HG03558 (cell line): Measurements from ENCODE around the gene CEMIP.

Experiments used
- ATAC-seq: cut with Tn5 transposase; IDR thresholded peaks from one replicate; pipeline ENCODE4 v1.9.1; 2021; ENCODE audit warnings: moderate number of reproducible peaks; ENCODE audit not compliant: unreplicated experiment; ENCODE audit errors: extremely low read depth

The CEMIP gene

DNA sequence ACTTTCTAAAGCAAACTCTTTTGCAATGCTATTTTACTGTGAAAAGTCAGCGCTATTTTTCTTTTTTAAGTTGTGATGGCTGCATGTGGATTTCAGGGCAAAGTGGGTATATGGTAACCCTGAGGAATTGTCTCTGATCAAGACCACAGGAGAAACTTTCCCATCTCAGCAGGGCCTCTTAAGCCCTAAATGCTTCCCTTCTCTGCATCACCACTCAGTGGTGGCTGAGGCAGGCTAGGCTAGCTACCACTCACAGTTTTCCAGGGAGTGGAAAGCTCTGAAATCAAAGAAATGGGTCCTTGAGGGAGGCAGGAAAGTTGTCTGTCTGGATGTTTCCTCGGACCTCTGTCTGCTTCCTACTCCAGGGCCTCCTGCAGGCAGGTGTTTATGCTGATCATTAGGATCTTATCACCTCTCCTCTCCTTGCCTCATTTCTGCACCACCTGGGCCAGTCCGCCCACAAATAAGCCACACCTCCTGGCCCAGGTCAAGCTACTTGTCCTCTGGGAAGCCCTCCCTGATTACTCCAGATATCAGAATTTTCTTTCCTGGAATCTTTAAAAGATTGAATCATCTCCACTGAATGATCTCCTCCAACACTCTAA lies 37.0 kb downstream of the CEMIP start:
- no peak for ATAC-seq

DNA sequence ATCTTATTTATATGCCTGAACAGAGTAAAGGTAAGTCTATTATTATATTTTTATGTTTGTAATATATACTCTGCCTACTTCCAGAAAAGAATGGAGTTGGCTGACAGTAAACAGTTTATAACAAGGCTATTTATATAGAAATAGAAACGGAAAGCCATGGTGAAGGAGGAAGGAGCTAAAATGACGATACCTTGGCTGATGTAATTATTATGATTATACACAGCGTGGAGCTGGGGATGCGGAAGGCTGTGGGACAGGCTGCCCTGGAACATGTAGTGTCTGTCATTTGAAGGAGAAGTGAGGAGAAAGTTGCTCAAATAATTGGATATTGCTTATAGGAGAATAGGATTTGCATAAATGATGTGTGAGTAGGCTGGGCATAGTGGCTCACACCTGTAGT lies 37.8 kb downstream of the CEMIP start:
- ATAC-seq: no peak

DNA sequence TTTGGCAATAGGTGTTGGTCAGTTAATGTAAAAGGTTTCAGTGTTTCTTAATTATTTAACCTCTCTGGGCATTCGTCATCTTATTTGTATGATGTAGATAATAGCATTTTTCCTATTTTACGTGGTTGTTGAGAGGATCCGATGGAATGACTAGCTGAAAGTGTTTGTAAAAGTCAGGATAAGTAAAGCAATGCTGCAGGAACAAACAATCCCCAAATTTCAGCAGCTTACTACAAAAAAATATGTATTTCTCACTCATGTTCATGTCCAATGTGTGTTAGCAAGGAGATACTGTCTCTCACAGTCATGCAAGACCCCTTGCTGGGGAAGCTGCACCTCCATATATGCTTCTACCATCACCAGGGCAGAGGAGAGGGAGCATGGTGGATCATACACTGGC lies 38.7 kb downstream of the CEMIP start:
- ATAC-seq: no peak

DNA sequence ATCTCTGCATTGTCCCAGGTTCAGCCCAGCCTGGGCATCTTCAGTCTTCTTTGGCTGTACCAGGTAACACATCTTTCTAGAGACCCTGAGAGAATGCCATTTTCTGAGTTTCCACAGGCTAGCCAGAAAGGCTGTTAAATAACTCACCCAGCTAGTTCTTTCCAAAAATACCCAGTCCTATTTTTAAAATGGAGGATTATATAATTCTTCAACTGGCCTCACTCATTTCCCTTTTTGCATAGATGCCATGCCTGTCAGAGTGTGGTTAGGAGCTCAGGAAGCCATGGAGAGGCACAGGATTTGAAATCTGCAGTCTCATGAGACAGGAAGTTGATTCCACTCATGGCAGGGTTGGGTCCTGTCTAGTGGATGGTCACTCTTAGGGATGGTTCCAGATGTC lies 39.8 kb downstream of the CEMIP start:
- no peak for ATAC-seq

DNA sequence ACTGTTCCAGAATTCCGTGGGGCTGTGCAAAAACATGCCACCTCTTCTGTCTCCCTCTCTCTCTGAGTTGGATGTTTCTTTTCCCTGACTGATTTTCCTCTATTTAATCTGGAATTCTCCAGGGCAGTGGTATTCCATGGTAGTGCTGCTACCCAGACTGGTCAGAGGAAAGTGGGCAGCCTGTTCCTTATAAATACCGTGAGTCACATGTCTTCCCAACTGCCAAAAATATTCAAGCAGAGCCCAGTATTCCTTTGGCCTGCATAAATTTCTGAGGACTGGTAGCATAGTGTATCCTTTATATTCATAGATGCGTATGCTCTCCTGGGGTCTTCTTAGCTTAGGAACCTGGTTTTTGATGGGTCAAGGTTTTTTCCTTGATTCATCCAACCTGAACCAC lies 40.9 kb downstream of the CEMIP start:
- ATAC-seq: no peak

DNA sequence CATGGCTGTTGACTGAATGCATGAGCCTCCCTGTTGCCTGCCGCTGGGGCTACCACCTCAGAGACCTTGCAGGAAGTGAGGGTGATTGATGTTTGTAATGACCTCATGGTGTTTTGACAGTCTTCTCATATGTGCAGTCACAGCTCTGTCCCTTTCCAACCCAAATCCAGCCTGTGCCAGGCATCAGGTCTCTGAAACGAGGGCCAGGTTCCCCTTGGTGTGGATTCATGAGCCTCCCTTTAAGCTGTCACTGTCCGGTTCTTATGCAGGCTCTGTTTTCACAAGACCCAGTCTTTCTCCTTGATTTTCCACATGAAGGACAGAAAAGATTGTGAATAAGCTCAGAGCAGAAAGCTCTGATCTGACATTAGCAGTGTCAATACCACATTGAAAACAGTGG lies 43.1 kb downstream of the CEMIP start:
- ATAC-seq: no peak

DNA sequence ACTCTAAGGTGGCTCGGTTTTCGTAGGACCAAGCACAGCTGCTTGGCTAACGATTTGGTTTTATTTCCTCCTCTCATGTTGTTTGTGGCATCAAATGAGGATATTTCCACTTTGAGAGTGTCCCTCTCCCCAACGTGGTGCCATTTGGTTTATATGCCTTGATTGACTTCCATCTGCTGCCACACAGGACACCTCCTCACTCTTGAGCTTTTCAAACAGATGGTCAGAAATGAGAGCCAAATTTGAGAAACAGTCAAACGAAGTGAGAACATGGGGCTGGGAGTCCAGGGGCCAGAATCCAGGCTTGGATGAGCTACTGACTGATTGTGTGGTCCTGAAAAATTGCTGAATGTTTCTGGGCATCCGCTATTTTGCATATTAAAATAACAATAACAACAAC lies 43.5 kb downstream of the CEMIP start:
- ATAC-seq: no peak

DNA sequence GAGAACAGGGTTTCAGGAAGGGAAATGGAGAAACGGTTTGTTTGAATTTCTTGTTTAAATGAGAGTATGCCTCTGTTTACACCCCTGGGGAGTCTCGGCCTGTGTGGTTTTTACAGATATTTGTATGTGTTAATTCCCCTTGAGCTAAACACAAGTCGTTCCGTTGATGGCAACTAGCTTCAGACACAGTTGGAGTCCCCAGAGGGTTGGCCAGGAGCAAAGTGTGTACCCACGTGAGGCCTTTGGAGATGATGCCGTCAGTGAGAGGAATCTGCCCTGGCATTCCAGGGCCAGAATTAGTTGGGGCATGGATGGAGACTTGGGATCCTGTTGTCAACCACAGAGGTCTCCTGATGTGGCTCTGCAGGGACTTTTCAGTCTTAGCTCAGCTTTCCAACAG lies 44.0 kb downstream of the CEMIP start:
- ATAC-seq: no peak

DNA sequence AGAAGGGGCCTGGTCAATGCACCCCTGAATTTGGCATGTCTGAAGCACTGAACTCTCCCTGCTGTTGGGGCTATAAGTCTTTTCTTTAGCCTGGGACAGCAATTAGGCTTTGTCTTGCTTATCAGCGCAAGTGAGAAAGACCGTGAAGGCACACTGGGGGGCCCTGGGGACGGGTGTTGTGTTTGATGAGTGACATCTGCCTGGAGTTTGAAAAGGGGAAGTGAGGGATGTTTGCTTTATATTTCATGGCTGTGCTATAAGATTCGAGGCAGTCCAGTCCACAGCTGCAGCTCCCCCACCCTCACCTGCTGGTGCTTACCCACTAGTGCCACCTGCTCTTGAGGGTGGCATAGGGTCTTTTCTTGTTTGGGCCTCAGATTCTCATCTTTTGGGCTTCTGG lies 44.8 kb downstream of the CEMIP start:
- no peak for ATAC-seq

DNA sequence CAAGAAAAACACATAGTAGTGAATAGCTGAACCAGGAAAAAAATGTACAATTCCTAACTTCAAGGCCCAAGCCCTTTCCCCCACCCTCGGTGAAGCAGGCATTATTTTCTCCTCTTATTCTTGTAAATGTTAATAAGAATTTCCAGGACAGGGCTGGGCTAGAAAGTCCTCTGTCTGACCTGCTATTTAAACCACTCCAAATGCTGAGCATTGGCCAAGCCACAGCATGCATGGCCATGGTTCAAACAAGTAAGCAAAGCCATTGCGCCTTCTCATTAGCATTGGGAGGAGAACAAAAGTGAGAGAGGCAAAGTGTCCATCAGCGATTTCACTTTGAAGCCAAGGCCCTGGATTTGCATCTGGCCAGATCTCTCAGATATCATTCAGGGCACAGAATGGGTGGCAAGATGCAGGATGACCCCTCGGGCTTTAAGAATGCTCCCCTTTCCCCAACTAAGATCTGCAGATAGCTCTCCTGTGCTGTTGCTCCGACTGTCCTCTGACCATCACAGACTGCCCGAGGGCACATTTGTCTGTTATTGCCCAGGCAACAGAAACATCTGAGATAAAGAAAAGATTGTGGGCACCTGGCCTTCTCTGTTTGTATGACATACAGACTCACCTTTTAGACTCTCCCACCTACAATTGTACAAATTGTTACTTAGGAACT lies 46.3 kb downstream of the CEMIP start:
- no peak for ATAC-seq

DNA sequence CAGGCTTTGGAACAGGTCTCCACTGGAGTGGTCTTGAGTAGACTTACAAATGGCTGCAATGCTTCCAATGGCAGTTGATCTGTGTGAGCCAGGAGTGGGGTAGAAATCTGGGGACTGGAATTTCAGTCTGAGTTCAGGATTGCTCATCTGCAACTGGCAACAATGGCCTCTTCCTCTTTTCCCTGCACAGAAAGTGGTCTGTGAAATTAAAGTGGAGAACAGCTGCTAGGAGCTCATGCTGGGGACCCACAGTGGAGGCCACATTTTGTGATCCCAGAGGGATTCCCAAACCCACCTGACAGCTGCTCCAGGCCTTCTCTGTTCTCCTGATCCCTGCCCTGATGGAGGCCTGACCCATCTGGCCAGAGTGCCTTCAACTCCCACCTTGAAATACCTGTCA lies 49.6 kb downstream of the CEMIP start:
- no peak for ATAC-seq

DNA sequence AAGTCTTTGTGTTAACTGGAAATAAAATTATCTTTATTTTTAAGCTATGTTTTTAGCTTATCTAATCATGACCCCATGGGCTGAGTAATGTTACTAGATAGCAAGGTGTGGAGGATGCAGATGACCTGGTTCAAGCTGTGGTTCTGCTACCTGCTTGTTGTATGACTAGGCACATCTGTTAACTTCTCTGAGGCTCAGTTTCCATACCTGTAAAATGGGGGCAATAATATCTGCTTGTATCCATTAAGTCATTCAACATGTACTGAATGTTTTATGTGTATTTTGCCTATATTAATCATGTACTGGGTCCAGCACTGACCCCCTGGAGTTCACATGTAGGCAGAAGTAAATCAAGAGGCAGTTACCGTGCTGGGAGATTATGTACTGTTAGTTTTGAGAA lies 51.5 kb downstream of the CEMIP start:
- no peak for ATAC-seq

DNA sequence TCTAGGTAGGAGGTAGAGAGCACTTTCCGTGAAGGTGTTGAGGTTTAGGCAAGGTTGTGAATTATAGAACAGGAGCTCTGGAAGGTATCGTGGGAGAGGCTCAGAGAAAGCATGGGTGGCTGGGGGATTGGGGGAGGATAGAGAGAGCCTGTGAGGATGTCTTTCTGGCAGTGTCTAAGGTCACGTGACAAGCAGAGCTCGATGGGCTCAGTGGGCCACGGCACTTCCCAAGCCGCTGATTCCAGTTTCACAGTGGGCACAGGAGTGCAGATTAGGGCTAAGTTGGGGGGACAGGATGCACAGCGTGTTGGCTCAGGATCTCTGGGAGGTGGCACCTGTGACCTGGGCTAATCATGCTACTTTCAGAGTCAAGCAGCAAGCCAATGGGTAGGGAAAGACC lies 52.0 kb downstream of the CEMIP start:
- no peak for ATAC-seq

DNA sequence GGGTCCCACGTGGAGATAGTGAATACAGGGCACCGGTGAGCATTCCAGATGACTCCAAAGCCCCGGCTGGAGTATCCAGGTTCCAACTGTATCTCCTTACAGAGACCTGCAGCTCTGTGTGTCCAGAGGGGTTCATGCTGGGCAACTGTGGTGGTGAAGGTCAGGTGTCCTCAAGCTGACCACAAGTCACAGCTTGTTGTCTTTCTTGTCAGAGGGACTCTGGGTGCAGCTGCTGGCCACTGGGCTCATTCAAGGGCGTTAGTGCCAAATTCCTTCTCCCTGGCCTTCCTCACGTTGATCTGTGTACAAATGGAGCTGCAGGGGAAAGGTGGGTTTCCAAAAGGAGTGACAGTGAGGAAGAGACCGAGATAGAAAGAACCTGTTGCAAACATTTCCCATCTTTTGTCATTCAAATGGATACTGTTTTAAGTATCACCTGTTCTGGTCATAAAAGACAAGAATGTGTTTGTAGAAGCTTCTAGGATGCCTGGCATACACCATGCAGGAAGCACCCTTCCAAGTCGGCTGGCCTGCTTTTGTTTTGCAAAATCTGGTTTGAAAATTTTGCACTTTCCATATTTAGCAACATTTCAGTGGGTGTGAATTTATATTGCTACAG lies 52.5 kb downstream of the CEMIP start:
- ATAC-seq: no peak

DNA sequence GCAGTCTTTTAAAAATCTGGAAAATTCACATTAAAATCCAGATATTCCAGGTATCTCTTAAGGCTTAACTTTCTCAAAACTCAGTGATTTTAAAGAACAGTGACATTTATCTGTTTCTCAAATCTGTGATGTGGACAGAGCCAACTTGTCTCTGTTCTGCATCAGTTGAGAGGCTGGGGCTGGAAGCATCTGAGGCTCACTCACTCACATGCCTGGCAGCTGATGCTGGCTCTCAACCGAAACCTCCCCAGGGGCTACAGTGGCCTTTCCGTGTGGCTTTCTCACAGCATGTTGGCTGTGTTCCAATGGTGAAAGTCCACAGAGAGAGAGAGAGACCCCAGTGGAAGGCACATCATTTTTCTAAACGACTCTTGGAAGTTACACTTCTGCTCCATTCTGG lies 53.5 kb downstream of the CEMIP start:
- ATAC-seq: no peak

DNA sequence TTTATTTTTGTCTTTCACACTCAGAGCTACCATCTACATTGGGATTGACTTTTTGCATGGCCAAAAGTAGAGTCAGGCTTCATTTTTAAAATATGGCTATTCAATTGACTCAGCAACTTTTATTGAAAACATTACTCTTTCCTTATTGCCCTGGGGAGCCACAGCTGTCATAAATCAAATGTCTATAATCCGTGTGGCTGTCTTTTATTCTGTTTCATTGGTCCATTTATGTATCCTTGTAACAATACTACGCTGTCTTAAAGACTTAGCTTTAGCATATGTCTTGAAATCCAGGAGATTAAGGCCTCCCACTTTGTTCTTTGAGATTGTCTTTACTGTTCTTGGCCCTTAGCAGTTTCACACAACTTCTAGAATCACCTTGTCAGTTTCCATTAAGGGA lies 55.2 kb downstream of the CEMIP start:
- ATAC-seq: no peak

DNA sequence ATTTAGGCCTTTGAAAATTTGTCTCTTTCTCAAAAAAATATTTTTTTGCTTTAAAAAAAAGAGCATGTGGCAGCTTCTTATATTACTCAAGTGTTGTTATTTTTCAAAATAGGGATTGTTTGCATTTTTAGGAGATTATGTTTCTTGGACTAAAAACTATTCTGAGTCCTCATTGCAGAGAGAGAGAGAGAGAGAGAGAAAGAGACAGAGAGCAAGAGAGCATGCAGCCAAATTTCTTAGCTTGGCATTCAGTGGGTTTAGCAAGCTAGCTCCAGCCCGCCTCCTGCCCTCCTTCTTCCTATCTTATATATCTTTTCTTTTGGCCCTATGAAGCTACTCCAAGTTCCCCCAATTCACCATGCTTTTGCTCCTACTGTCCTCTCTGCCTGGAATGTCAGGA lies 55.7 kb downstream of the CEMIP start:
- no peak for ATAC-seq

DNA sequence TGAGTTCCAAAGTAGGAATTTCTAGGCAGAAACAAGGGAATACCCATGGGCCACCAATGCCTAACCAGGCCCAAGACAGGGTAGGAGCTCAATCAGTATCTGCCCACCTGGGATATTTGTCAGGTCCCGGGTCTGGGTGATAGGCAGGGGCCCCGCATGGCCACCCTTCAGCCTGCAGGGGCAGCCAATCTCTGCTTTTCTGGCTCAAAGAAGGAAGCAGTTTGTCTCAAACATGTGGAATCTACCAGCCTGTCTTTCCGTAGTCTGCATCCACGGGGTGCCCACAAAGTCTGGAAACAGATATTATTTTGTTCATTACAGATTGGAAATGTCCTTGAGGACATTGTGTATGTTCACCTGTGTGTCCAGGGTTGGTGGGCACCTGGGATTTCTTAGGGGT lies 56.2 kb downstream of the CEMIP start:
- ATAC-seq: no peak

DNA sequence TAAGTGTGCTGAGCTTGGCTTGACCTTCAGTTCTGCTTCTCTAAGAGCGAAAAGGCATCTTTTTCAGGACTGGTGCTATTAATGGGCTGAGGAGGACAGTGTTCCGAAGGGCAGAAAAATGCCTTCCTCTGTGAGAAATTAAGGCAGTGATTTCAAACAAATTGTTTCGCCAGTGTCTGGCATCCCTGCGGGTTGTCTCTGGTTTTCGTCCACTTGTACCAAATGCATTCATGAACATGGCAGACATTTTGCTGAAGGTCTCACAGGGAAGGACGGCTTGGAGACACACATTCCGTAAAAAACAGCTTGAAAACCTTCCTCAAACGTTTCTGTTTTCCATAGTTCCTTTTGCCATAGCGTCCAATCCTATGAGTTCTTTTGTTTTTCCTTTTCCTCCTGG lies 57.1 kb downstream of the CEMIP start:
- ATAC-seq: no peak

DNA sequence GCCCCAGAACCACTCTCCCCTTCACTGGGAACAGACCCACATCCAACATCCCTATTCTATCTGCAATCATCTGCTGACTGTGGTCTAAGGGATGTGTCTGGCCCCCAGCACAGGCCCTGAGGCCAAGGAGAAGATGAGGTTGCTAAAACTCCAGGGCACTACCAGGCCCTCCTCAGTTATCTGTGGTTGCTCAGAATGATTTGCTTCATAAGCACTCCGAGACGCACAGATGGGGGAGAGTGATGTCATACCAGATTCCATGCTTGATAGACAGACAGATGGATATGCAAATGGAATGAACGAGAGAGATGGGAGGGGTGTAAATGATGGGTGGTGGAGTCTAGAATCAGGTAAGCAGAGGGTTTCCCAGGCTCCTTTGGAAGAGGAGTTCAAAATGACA lies 57.8 kb downstream of the CEMIP start:
- ATAC-seq: no peak

DNA sequence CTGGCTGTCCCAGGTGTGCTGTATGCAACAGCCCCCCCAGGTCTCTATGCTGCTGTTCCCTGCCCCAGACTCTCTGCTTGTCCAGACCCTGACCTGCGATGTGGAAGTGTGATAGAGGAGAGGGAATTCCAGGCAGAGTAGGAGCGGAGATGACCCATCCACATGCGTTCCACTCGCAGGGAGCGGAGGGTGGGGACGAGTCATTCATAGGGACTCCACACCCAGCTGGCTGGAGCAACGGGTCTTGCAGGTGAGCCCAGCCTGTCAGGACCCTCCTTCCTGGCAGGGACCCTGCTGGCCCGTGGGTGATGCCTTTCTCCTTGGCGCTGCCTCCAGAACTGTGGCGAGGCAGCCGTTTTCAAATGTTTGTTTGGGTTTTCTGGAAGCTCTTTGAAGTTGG lies 58.8 kb downstream of the CEMIP start:
- no peak for ATAC-seq

DNA sequence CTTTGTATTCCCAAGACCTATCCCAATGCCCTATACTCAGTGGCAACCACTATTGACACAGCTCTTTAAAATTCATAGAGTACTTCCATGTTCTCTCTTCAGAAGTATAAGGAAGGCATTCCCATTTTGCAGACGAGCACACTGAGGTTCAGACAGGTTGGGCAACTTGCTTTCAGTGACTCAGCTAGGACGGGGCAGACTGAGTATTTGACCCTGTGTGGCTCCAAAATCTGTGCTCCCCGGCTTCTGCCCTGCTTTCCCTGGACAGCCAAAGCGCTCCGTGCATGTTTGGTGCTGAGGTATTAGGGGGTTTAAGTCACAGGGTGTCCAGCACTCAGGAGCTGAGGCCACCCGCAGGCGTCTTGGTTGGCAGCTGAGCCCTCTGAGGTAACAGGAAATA lies 59.5 kb downstream of the CEMIP start:
- ATAC-seq: no peak
